ENCODE results near the gene TRDN. TPM values are rescaled to one million over a fixed set of nuclear protein-coding genes. Genes with fewer than 3 reads are reported as not detected.

The TRDN gene
- total RNA-seq, 1 experiment from 2014 or later, result not detected

DNA sequence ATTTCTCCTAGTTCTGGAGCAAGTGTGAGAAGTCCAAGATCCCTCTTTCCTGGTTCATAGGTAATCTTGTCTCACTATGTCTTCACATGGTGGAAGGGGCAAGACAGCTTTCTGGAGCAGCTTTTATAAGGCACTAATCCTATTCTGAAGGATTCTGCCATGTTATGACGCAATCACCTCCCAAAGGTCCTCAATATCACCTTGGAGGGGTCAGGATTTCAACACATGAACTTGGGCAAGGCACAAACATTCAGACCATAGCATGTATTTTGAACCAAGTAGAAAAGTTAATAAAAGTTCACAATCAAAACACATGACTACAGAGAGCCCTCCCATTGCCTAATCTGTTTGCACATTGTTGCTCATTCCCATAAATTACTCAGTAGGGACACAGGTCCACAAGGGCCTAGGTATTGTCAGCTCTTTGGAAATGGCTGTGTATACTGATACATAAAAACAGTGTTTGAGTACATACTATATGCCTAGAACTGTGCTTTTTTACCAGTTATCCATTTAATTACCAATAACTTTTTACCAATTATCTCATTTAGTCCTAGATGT lies 11.3 kb upstream of the TRDN start:
- no peaks in the 10 kb centered on the region; the same call in 1 of the 2 replicates for H3K27me3 ChIP-seq (replicated peaks)
- no peak overlapping the region for H3K27ac ChIP-seq
- H3K9me3 ChIP-seq (replicated peaks), result no peaks in the 10 kb centered on the region
- H3K36me3 ChIP-seq, result no peaks in the 10 kb centered on the region
- no peak for DNase-seq (ENCODE audit: low read depth in 1 of 2, low spot score in 2 of 2)
- H3K4me3 ChIP-seq, result no peak overlapping the region
- no peaks in the 10 kb centered on the region for H3K4me1 ChIP-seq (replicated peaks)

DNA sequence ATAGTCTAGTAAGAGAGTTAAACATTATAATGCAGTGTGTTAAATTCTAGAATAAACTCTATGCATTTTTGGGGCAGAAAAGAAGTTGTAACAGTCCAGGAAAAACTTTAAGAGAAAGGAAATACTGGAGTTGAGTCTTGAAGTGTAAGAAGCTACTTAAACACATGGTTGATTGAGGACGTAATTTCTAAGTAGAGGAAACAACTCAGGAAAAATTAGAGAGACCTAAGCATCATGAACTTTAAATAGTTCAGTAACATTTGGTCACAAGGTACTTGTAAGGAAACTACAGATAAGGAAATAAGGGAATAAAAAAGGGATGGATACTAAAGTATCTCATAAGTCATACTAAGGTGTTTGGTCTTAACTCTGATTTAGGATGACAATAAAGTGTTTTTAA lies 4.7 kb upstream of the TRDN start:
- H3K4me1 ChIP-seq (replicated peaks), result no peaks in the 10 kb centered on the region
- no peaks in the 10 kb centered on the region for H3K36me3 ChIP-seq
- no peak overlapping the region for H3K27ac ChIP-seq
- H3K9me3 ChIP-seq (replicated peaks), result no peaks in the 10 kb centered on the region
- DNase-seq (ENCODE audit: low read depth in 1 of 2, low spot score in 2 of 2), result no peak
- no peak overlapping the region for H3K4me3 ChIP-seq
- H3K27me3 ChIP-seq (replicated peaks), result no peaks in the 10 kb centered on the region; the same call in 1 of the 2 replicates

DNA sequence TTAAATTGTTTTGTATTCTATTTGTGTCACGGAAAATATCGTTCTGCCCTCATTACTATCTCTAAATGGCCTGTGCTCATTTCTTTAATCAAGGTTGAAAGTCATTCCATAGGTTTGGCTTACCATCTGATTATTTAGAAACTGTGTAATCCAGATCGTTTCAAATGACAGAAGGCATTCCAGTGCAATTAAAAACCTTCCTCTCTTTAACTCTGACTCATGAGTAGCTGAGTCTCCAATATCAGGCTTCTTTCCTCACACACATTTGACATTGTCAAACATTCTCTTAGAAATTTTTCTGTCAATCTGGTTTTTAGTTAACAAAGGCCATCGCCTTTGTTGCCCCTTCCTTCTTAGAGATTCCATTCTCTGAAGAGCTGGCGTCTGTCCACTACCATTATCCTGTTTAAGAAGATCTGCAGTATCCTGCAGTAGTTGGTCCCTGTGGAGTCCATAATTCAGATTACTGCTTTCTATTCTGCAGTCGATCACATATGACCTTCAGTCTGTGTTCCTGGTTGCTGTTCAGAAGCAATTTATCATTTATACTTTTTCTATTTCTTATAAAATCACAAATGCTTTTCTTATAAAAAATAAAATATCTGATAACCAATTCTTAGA lies 3.9 kb upstream of the TRDN start:
- Histone ChIP-seq H3K27me3 (replicated peaks) (no peaks in the 10 kb centered on the region; the same call in 1 of the 2 replicates), H3K4me1 (replicated peaks) (no peaks in the 10 kb centered on the region), H3K36me3 (no peaks in the 10 kb centered on the region), H3K27ac (no peak overlapping the region), H3K4me3 (no peak overlapping the region), H3K9me3 (replicated peaks) (no peaks in the 10 kb centered on the region)
- no peak for DNase-seq (ENCODE audit: low read depth in 1 of 2, low spot score in 2 of 2)

DNA sequence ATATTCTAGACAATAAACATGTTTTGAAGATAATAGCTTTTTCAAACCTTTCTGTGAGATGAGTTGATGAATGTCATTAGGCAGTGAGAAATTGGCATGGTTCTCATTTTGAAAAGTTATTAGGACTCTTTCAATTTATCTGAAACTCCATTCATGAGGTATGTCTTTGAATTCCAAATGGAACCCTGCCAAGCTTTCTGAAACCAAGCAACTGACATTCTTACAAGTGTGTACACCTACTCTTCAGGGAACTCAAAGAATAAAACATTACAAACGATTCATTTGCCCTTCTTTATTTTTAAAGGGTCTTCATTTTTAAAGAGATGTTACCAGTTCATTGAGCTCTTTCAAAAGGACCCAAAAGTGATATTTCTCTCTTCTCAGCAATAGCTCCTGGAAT lies 2.1 kb upstream of the TRDN start:
- Histone ChIP-seq H3K27me3 (replicated peaks) (no peaks in the 10 kb centered on the region; the same call in 1 of the 2 replicates), H3K27ac (no peak overlapping the region), H3K9me3 (replicated peaks) (no peaks in the 10 kb centered on the region), H3K36me3 (no peaks in the 10 kb centered on the region), H3K4me3 (no peak overlapping the region), H3K4me1 (replicated peaks) (no peaks in the 10 kb centered on the region)
- no peak for DNase-seq (ENCODE audit: low read depth in 1 of 2, low spot score in 2 of 2)

DNA sequence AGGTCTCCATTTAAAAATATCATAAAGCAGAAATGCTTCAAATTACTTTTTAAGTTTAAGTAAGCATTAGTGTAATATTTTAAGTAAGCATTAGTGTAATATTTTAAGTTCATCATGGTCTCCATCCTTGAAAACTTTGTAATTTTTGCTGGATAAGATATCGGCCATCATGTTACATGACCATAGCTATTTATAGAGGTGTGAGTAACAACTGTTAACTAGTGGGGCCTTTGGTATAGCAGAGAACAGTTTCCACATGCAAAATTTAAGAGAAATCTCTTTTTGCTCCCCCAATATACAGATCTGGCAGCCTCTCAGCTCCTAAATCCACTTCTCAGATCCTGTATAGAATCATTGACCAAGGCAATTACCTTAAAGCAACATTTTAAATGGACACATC lies 468 bp downstream of the TRDN start:
- Histone ChIP-seq H3K36me3 (no peaks in the 10 kb centered on the region), H3K4me1 (replicated peaks) (no peaks in the 10 kb centered on the region), H3K27me3 (replicated peaks) (no peaks in the 10 kb centered on the region), H3K27ac (no peak overlapping the region), H3K9me3 (replicated peaks) (no peaks in the 10 kb centered on the region), H3K4me3 (no peak overlapping the region)
- no peak for DNase-seq (ENCODE audit: low read depth in 1 of 2, low spot score in 2 of 2)

DNA sequence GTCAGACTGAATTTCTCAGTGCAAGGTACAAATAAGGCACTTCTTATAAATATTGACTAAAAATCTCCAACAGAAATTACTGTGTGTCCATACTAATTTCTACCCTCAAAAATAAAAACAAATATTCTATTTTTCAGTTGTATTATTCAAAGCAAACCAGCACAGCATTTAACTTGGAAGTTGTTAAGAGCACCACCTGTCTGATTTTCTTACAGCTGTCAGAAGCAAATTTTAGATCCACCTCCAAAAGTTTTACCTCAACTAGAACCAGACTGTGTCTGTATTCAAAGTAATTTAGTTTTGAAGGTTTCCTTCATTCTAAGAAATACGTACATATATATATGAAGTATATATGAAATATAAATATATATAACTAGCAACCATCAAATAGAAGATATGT lies 1.2 kb downstream of the TRDN start:
- no peak overlapping the region for H3K4me3 ChIP-seq
- DNase-seq (ENCODE audit: low read depth in 1 of 2, low spot score in 2 of 2), result no peak
- H3K27me3 ChIP-seq (replicated peaks), result no peaks in the 10 kb centered on the region
- no peaks in the 10 kb centered on the region for H3K4me1 ChIP-seq (replicated peaks)
- no peaks in the 10 kb centered on the region for H3K36me3 ChIP-seq
- no peak overlapping the region for H3K27ac ChIP-seq
- H3K9me3 ChIP-seq (replicated peaks), result no peaks in the 10 kb centered on the region

DNA sequence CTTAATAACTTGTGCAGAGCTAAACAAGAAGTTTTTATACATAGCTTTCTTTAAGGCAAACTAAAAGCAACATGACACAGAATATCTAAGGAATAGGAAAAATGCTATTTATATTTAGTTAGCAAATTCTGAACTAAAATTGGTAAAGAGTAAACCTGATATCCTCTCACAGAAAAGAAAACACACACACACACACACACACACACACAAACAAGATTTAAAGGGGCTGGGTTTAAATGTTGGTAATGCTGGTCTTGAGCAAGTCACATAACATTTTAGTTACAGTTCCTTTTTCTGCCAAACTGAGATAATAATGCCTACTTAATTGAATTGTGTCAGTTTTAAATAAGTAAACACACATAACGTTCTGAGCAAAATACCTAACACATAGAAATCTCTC lies 1.6 kb downstream of the TRDN start:
- no peaks in the 10 kb centered on the region for H3K9me3 ChIP-seq (replicated peaks)
- no peaks in the 10 kb centered on the region for H3K36me3 ChIP-seq
- DNase-seq (ENCODE audit: low read depth in 1 of 2, low spot score in 2 of 2), result no peak
- no peak overlapping the region for H3K27ac ChIP-seq
- H3K27me3 ChIP-seq (replicated peaks), result no peaks in the 10 kb centered on the region
- no peak overlapping the region for H3K4me3 ChIP-seq
- no peaks in the 10 kb centered on the region for H3K4me1 ChIP-seq (replicated peaks)

DNA sequence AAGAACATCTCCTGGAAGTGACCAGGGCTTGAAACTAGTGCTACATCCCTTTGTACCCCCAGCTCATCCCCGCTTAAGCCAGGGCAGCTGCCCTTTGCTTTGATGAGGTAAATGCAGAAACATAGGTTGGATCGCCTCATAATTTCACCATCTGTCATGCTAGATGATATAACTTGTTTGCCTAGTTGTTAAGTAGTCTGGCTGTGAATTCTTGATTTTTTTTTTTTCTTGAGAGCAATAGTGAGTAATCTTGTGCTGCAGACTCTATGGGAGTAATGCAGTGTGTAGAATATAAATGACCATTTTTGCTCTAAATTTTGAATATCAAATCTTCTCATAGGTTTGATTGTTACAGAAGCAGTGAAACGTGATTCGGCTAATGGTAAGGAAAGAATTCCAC lies 4.1 kb downstream of the TRDN start:
- Histone ChIP-seq H3K4me3 (no peak overlapping the region), H3K9me3 (replicated peaks) (no peaks in the 10 kb centered on the region)

DNA sequence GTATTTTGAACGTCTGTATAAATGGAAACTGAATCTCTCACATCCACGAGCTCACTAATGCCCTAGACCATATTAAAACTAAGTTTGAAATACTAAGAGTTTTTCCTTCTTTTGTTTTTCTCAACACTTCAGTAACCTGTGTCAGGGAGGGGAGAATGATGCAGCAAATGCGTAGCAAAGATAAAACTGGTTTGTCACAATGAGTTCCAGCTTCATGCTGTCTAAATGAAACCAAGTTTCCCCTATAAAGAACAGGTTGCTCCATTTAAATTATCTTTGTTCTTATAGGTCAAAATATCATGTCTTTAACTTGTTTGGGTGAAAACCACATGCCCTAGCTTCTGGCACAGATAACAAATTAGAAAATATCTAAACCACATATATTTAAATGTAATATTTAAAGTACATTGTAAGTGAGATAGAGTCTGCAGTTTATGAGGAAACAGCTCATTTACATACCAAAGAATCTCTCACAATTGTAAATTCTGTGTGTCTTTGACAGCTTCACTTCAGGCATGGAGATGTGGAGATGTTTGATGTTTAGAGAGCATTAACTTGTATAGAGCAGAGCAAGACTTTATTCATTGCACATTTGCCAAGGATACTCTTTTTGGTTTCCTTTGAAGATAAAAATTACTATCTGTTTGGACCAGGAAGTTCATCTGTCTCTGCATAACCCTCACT lies 7.3 kb downstream of the TRDN start:
- Histone ChIP-seq H3K36me3 (no peaks in the 10 kb centered on the region), H3K27me3 (replicated peaks) (no peaks in the 10 kb centered on the region), H3K27ac (no peak overlapping the region), H3K9me3 (replicated peaks) (no peaks in the 10 kb centered on the region), H3K4me3 (no peak overlapping the region), H3K4me1 (replicated peaks) (no peaks in the 10 kb centered on the region)
- no peak for DNase-seq (ENCODE audit: low read depth in 1 of 2, low spot score in 2 of 2)

More for the DNA sequence above, 4.1 kb downstream of the TRDN start:
- no peak for DNase-seq (ENCODE audit: low read depth in 1 of 2, low spot score in 2 of 2)
- H3K27ac ChIP-seq, result no peak overlapping the region
- H3K36me3 ChIP-seq, result no peaks in the 10 kb centered on the region
- no peaks in the 10 kb centered on the region for H3K4me1 ChIP-seq (replicated peaks)
- H3K27me3 ChIP-seq (replicated peaks), result no peaks in the 10 kb centered on the region

DNA sequence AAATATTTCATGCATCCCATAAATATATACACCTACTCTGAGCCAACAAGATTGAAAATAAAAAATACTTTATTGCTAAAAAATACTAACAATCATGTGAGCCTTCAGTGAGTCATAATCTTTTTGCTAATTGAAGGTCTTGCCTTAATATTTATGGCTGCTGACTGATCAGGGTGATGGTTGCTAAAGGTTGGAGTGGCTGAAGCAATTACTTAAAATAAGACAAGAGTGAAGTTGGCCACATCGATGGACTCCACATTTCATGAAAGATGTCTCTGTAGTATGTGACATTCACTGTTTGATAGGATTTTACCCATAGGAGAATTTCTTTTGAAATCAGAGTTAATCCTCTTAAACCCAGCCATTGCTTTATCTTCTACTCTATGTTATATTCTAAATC lies 11.1 kb downstream of the TRDN start:
- DNase-seq (ENCODE audit: low read depth in 1 of 2, low spot score in 2 of 2), result no peak
- no peaks in the 10 kb centered on the region for H3K9me3 ChIP-seq (replicated peaks)
- H3K27ac ChIP-seq, result no peak overlapping the region
- no peaks in the 10 kb centered on the region for H3K4me1 ChIP-seq (replicated peaks)
- no peaks in the 10 kb centered on the region for H3K27me3 ChIP-seq (replicated peaks)
- H3K36me3 ChIP-seq, result no peaks in the 10 kb centered on the region
- H3K4me3 ChIP-seq, result no peak overlapping the region

DNA sequence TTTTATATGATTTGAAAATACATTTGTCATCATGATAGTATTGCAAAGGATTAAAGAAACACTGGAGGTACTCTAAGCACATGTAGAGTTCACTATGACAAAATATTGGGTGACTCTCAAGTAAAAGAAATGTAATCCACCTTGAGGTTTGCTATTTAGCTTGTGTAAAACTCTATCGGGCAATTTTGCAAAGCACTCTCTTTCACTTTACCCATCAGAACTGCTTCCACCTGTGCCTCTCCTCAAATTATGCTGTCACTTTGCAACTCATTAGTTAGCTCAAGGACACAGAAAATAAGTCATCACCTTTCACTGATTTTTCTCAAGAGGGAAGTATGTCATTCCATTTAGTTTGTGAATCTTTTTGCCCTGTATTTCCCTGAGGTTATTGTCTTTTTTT lies 14.0 kb downstream of the TRDN start:
- no peaks in the 10 kb centered on the region for H3K4me1 ChIP-seq (replicated peaks)
- no peaks in the 10 kb centered on the region for H3K36me3 ChIP-seq
- no peaks in the 10 kb centered on the region for H3K9me3 ChIP-seq (replicated peaks)
- no peaks in the 10 kb centered on the region for H3K27me3 ChIP-seq (replicated peaks)
- H3K4me3 ChIP-seq, result no peak overlapping the region
- DNase-seq (ENCODE audit: low read depth in 1 of 2, low spot score in 2 of 2), result no peak
- no peak overlapping the region for H3K27ac ChIP-seq

DNA sequence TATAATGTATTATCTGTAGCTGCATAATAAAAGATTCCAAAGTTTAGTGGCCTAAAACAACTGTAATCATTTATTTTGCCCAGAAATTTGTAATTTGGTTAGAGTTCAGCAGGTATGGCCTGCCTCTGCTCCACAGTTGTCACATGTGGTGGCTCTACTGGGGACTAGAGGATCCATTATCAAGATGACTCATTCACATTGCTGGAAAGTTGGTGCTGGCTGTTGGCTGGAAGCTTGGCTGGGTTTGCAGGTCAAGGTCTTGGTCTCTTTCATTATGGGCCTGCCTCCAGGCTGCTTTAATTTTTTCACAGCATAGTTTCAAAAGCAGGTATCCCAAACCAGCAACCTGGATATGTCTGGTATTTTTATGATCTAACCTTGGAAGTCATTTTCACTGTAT lies 17.6 kb downstream of the TRDN start:
- no peak for DNase-seq (ENCODE audit: low read depth in 1 of 2, low spot score in 2 of 2)
- Histone ChIP-seq H3K9me3 (replicated peaks) (no peaks in the 10 kb centered on the region), H3K4me1 (replicated peaks) (no peaks in the 10 kb centered on the region), H3K4me3 (no peak overlapping the region), H3K27ac (no peak overlapping the region), H3K27me3 (replicated peaks) (no peaks in the 10 kb centered on the region), H3K36me3 (no peaks in the 10 kb centered on the region)

DNA sequence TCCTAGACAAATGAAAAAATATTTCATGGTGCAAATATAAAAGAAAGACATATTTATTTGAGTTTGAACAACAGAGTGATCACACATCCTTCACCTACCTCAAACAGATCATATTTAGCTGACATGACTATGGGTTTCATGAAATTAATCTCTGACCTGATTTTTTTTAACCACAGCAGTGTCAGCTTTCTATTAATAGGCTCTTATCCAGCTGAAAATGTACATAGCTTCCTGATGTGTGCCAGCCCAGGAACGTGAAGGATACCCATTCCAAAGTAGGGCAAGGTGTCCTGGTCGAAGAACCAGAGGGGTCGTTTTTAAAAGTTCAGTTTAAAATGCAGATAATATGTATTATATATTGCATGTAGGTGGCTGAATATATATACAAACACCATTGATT lies 19.8 kb downstream of the TRDN start:
- no peak for DNase-seq (ENCODE audit: low read depth in 1 of 2, low spot score in 2 of 2)
- Histone ChIP-seq H3K4me1 (replicated peaks) (no peaks in the 10 kb centered on the region), H3K9me3 (replicated peaks) (no peaks in the 10 kb centered on the region), H3K36me3 (no peaks in the 10 kb centered on the region), H3K4me3 (no peak overlapping the region), H3K27me3 (replicated peaks) (no peaks in the 10 kb centered on the region), H3K27ac (no peak overlapping the region)

DNA sequence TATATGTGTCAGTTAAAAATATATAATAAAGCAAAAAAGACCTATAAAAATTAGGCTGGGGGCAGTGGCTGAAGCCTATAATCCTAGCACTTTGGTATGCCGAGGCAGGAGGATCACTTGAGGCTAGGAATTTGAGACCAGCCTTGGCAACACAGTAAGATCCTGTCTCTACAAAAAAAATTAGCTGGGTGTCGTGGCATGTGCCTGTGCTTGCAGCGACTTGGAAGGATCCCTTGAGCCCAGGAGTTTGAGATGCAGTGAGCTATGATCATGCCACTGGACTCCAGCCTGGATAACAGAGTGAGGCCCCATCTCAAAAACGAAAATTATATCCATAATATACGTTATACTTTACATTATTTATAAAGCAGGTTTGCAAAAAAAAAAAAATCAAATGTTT lies 20.7 kb downstream of the TRDN start:
- no peak for DNase-seq (ENCODE audit: low read depth in 1 of 2, low spot score in 2 of 2)
- H3K4me3 ChIP-seq, result no peak overlapping the region
- H3K27me3 ChIP-seq (replicated peaks), result no peaks in the 10 kb centered on the region
- no peaks in the 10 kb centered on the region for H3K36me3 ChIP-seq
- H3K4me1 ChIP-seq (replicated peaks), result no peaks in the 10 kb centered on the region
- H3K9me3 ChIP-seq (replicated peaks), result no peaks in the 10 kb centered on the region
- H3K27ac ChIP-seq, result no peak overlapping the region

Measured in SJSA1 (cell line).